Fibroblast of upper back skin (primary cell): ENCODE measurements around the gene MMP21.

ENCODE experiments used
- DNase-seq: peaks from one replicate; pipeline ENCODE4 v3.0.0-alpha.2; 2013

MMP21 gene

GRCh38 chr10:125775491-125776106 is at the start of gene MMP21:
Gene MMP21 (minus strand): TSS chr10:125775821. CDS start chr10:125775821, 0 bp downstream.
- no peak for DNase-seq

- peak; percentile 39 for DNase-seq
These were observed 49.1 kb upstream of the MMP21 start for GRCh38 chr10:125824736-125825135.

DNA sequence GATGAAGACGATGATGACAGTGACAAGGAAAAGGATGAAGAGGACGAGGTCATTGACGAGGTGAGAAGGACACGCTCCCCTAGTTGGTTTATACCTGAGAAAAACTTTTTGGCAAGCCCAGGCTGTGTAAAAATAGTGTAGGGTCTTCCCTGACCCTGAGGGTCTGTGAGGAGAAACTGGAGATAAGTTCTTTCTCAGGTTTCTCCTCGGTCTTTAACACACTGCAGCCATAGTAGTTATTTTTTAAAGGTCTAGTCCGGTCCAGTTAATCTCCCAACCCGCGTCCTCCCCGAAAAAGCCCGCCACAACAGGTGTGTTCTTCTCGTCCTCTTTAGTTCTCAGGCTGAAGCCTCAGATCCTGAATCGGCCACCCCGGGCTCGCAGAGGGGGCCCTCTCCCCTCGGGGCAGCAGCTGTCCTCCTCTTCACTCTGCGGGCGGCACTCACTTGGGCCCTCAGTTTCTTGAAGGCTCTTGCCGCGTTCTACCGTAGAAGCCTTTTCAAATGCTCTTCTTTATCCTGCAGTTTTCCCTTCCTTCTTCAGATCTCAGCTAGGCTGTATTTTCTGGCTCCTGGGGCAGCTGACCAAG is 48.1 kb upstream of the MMP21 start:
- no peak for DNase-seq

DNA sequence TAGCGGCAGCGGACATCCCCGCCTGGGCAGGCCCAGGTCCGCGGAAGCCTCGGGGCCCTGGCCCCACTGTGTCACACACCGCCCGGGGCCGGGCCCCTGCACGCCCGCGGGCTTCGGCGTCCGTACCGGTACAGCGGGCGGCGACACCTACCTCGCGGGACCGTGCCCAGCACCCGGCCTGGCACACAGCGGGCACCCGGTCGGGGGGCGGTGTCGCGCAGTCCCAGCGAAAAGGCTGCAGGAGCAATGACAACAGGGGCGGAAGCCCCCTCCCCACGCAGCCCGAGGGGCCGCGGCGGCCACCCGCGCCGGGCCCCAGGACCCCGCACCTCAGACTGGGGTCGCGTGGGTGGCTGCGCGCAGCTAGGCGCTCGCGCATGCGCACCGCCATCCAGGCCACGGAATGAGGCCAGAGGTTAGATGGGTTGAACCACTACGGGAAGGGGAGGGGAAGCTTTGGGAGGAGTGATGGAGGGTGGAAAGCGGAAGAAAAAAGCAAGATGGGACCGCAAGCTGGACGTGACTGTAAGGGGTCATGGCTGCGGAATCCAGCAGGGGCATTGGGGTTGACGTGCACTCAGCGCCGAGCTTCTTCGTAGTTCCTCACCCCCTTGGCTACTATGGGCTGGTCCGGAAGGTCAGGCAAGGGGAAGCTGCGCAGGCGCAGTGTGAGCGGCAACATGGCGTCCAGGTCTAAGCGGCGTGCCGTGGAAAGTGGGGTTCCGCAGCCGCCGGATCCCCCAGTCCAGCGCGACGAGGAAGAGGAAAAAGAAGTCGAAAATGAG is 47.4 kb upstream of the MMP21 start, which contains the start of the genes BCCIP and UROS:
TSS of gene BCCIP (plus strand) at position 669 of the 785 bp plus-strand sequence. CDS start at position 681, 12 bp downstream.
TSS of gene UROS (minus strand) at position 381 of the 785 bp plus-strand sequence. CDS start 6,759 bp downstream, outside the sequence.
- peak; percentile 87 for DNase-seq

DNA sequence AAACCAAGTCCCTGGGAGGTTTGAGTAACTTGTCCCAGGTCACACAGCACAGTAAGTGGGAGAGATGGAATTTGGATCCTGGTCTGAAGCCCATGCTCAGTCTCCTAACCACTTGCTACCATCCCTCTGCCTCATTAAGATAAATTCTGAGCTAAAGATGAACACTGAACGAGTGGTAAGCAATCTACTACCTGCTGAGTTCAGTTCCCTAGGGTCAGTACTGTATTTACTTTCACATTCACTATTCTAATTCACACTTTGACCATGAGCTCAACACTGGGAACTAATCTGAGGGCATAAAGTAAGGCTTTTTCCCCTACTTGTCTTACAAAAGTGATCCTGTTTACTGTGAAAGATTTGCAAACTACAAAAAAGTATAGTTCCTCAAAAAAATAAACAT is 45.1 kb upstream of the MMP21 start:
- no peak for DNase-seq

- no peak for DNase-seq
These were observed 41.8 kb upstream of the MMP21 start for GRCh38 chr10:125817337-125817946.

GRCh38 chr10:125816548-125816947 is 40.9 kb upstream of the MMP21 start:
- DNase-seq: no peak

DNA sequence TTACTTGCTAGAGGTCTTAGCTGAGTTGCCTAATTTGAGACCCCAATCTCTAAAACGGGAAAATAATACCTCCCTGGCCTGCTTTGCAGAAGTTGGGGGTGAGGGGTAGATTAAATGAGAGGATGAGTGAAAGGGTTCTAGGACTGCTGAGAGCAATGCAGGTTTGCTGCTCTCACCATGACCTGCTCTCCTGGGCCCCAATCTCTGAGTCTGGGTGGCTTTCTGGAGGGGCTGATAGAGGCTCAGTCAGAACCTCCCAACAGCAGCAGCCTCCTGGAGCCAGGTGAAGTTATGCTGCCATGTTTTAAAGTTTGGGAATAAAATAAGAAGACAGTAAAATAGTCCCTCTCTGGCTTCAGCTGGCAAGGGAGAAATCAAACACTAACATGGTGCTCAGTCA is 40.1 kb upstream of the MMP21 start:
- no peak for DNase-seq

DNA sequence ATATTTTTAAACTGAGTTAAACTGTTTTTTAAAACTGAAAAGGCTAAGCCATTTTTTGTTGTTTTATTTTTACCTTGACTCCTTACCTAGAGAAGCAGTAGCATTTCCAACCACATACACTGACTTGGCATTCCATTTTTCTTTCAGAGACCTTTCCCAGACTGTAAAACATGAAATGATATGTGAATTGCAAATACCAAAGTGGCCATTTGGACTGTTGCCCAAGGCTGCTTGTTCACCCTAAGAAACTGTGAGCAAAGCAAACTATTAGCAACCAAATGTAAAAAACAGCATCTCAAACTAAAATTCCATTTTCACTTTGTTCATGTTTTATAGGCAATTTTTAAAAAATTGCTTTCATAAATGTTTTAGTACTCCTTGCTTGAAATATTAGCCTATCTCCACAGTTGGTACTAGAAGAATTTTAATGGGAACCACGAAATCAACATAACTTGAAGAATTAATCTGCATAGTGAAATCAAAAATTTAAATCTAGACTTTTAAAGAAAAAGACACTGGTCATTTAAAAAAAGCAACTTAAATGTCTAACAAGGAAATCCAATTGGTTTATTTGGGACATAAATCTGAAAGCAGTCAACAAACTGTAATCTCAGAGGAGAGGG is 36.6 kb upstream of the MMP21 start:
- peak; percentile 75 for DNase-seq

DNA sequence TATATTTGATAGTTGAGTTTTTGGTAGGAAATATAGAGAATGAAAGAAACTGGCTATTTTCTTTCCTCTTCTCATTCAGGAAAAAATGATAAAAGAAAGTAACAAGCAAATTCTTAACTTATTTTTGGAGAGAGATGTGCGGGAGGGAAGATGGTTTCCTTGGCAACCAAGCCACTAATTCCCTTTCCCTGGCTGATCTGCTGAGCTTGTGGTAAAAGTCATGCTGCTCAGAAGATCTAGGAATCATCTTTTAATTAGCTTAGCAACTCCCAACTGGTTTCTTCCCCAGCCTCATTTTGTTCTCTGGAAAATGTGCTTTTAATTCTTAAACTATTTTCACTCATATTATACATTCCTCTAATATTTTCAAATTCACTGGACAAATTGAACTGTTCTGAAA is 35.6 kb upstream of the MMP21 start:
- peak; percentile 44 for DNase-seq

DNA sequence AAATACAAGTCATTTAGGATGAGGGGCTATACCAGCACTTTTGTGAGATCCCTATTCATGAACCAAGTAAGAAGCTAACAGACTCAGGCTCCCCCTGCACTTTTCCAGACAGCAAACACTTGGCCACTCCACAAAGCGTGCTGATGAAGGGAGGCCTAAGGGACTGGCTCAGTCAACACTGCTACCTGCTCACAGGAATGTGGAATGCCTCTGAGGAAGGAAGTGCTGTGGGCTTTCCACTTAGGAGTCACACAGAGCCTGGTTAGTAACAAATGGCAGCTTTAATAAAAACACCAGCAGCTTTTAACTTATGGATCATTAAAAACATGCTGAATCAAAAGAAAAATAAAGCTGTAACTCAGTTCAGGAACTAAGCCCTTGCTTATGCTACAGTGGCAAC is 32.4 kb upstream of the MMP21 start:
- no peak for DNase-seq

- no peak for DNase-seq
These were observed 27.1 kb upstream of the MMP21 start for GRCh38 chr10:125802739-125803138.

DNA sequence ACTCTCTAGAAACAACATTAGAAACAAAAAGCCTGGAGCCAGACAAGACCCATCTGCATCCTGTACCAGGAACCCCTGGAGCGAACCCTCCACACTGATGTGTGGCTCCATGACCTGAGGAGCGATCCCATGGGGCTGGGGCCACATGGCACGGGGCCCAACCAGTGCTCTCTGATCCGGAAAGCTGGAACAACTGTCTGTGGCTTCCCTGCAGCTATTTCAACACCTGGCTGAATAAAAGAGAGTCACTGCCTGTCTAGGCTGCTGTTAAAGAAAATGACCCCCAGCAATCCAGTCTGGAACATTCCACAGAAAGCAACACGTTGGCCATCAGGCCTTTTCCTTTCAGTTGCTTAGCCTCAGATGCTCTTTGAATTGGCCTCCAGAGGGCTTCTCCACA is 26.5 kb upstream of the MMP21 start:
- DNase-seq: no peak

- DNase-seq: no peak
These were observed 26.0 kb upstream of the MMP21 start for GRCh38 chr10:125801574-125801973.

DNA sequence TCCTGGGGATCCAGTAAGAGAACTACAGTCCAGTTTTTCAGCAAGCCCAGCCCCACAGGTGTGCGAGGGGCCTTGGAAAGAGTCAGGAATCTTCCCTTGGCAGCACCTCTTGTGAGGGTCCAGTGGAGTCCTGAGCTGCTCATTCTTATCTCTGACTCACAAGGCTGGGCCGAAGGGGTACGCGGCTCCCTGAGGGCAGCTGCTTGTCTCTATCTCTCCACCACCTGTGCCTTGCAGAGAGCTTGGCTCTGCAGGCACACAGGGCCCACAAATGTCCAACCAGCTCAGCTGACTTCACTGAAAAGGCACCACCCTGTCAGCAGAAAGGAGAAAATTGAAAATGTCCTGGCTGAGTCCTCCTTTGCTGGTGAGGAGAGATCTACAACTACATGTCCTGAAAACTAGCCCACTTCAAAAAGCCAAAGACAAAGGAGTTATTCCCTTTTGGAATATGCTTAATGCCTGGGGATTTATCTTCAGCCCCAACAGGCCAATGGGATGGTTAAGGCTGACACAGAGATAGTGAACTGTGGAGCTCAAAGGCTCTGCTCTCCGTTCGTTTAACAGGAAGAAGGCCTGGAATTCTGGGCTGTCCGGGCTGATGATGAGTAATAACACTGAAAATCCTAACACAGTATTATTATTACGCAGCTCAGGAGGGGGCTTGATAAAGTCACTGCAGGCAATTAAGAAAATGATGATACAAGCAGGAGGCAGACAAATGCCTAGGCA is 24.0 kb upstream of the MMP21 start:
- DNase-seq: no peak

GRCh38 chr10:125797994-125798662 is 22.5 kb upstream of the MMP21 start:
- DNase-seq: no peak

DNA sequence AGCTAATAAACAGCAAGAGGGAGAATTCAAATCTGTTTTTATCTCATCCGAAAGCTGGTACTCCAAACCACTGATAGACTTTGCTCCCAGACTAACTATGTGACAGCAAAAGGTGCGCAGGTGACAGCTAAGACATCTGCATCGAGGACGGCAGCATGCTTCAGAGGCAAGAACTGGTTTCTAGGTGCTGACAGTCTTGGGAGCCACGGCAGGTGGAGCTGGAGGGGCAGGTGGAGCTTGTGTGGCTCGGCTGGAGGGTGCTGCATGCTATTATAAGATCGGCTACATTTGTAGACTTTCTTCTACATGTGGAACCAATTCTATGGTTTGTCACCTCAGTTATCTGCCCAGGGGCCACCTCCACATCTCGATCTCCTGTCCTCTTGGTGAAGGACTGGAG is 21.8 kb upstream of the MMP21 start:
- no peak for DNase-seq

GRCh38 chr10:125795637-125796190 is 20.1 kb upstream of the MMP21 start:
- DNase-seq: no peak

DNA sequence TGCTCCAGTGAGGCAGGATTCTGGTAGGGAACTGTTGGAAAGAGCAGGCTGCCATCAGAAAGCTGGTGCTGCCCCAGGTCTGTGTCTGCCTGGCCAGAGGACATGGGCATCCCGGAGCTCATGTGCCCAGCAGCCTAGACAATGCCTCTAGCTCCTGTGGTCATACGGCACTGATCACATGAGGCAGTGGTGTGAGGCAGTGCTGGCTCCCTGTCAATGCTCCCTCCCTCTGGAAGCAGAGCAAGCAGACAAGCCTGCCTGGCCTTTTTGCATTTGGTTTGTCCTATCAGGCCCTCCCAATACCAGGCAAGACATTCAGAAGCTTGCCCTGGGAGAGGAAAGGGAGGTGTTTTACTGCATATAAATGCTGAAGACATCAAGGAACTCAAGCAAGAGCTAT is 19.5 kb upstream of the MMP21 start:
- DNase-seq: no peak

- no peak for DNase-seq
These were observed 17.0 kb upstream of the MMP21 start for GRCh38 chr10:125792342-125793300.
